Astrocyte of the cerebellum (primary cell): Measurements from ENCODE around the gene IQSEC1.
A peak's percentile ranks its signal among the peaks of the same experiment; 100 is the strongest.

Source experiments
- DNase-seq: peaks from one replicate; pipeline ENCODE4 v3.0.0-alpha.2; 2011; ENCODE audit warnings: low read depth
- H3K4me3 ChIP-seq: 2 replicates; pipeline ENCODE4 v1.5.1; 2011; ENCODE audit warnings: mild to moderate bottlenecking, low read depth, low read length, moderate library complexity
- in situ Hi-C: cut with HindIII; loops from 2 replicates; pipeline ENCODE4 v1.10.0; 2017; ENCODE audit warnings: low sequenced_read_pairs
- TF ChIP-seq, protein P1 (sequence below): IDR thresholded peaks from 2 replicates; pipeline ENCODE4 v1.5.1; 2012; ENCODE audit warnings: low read length, low read depth, moderate library complexity, mild to moderate bottlenecking; ENCODE audit errors: missing control alignments

Gene IQSEC1

GRCh38 chr3:13092621-13093617 is 19.7 kb upstream of the IQSEC1 start:
- in situ Hi-C loops = loop anchor here (25.0 kb wide), 1 partner anchor 369 kb away; no protein-coding TSS in a partner anchor
- no peak overlapping the region for H3K4me3 ChIP-seq
- no peak for DNase-seq
- TF ChIP-seq, protein P1, sequence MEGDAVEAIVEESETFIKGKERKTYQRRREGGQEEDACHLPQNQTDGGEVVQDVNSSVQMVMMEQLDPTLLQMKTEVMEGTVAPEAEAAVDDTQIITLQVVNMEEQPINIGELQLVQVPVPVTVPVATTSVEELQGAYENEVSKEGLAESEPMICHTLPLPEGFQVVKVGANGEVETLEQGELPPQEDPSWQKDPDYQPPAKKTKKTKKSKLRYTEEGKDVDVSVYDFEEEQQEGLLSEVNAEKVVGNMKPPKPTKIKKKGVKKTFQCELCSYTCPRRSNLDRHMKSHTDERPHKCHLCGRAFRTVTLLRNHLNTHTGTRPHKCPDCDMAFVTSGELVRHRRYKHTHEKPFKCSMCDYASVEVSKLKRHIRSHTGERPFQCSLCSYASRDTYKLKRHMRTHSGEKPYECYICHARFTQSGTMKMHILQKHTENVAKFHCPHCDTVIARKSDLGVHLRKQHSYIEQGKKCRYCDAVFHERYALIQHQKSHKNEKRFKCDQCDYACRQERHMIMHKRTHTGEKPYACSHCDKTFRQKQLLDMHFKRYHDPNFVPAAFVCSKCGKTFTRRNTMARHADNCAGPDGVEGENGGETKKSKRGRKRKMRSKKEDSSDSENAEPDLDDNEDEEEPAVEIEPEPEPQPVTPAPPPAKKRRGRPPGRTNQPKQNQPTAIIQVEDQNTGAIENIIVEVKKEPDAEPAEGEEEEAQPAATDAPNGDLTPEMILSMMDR = no peak

DNA sequence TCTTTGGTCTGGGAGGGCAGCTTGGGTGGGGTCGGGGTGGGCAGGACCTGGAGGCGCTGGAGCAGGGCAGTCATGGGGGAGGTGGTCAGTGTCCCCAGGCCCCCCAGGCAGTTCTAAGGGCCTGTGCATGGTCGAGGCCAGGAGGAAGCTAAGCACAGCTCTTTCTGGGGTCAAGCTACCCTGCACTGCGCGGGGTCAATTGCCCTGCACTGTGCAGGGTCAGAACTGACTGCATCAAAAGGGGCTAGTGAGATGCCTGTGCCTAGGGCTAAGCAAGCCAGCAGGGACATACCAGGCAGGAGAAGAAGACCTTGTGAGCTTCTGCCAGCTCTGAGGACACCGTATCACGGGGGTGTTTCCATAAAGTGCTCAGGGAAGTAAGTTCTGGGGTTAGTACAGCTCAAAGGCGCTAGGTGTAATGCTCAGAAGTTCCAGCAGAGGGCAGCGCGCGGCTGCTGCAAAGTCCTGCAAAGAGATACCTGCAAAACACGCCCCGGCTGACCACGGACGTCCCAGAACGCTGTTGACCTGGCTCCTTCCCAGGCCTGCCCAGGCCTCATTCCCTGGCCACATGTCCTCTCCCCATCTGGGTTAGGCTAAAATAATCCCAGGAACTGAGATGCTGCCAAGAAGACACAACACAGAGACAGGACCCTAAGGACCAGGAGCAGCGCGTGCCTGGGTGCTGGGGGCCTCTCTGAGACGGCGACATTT is 18.8 kb upstream of the IQSEC1 start:
- DNase-seq = peak; percentile 40
- no peak overlapping the region for H3K4me3 ChIP-seq
- in situ Hi-C loops = loop anchor here (25.0 kb wide), 1 partner anchor 370 kb away; no protein-coding TSS in a partner anchor
- TF ChIP-seq, protein P1 = peak; percentile 95

DNA sequence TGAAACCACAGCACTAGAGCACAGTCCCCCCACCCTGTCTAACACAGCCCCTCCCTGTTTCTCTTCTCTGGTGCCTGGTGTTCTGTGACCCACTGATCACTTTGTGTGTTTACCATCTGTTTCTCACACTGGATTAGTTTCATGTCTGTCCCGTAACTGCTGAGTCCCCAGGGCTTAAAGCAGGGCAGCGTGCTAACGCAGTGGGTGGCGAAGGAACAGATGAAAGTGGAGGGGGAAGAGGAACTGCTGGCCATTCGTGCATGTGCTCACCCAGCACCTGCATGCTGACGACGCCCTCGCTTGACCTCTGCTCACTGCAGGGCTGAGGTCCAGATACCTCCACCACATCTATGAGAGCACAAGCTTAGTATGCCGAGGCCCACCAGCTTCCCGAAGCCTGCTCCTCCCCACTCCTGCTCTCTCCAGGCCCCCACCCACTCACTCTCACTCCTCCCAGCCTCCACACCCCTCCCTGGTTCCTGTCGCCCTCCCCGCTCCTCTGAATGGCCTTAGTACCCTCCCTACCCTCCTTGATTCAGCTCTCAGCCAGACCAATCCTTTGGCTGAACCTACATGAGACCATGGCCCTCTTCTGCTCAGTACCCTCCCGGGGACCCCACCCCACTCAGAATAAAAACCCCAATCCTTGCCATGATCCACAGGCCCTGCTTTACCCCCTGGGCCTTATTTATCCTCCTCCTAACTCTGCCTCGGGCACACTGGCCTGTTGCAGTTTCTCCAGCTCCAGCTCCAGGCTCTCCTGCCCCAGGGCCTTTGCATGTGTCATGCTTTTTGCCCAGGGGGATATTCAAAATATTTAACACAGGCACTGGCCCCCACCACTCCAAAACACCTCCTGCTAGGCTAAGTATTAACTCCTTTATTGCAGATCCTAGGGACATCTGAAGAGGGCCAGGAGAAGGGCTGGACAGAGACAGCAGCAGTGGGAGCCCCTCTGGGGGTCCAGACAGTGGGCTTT is 15.1 kb upstream of the IQSEC1 start:
- no peak for DNase-seq
- H3K4me3 ChIP-seq = no peak overlapping the region
- TF ChIP-seq, protein P1 = no peak
- in situ Hi-C loops = loop anchor here (25.0 kb wide), 1 partner anchor 374 kb away; no protein-coding TSS in a partner anchor

- TF ChIP-seq, protein P1 = no peak
- no peak overlapping the region for H3K4me3 ChIP-seq
These were observed 14.2 kb upstream of the IQSEC1 start for GRCh38 chr3:13087320-13087990.

DNA sequence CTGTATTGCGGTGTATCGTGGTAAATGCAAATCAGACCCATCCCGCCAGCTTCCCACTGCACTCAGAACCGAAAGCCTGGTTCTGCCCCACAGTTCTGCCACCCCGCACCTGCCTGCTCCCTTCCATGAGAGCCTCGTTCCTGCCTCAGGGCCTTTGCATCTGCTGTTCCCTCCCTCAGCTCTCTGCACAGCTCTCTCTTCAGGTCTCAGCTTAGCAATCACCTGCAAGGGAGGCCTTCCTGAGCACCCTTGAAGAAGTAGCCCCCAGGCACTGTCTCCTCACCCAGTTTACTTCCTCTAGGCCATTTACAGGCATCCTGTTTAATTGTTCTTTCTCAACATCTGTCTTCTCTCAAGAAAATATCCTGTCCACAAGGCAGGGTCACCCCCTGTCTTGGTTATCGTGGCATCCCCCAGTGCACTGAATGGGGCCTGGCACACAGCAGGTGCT is 13.3 kb upstream of the IQSEC1 start:
- no peak overlapping the region for H3K4me3 ChIP-seq
- TF ChIP-seq, protein P1 = no peak
- DNase-seq = no peak
- in situ Hi-C loops = loop anchor here (25.0 kb wide), 1 partner anchor 376 kb away; no protein-coding TSS in a partner anchor

More at GRCh38 chr3:13087320-13087990, 14.2 kb upstream of the IQSEC1 start:
- in situ Hi-C loops = loop anchor here (25.0 kb wide), 1 partner anchor 375 kb away; no protein-coding TSS in a partner anchor
- DNase-seq = no peak
